CD8-positive, alpha-beta memory T cell (primary cell): ENCODE data around the gene RNF126. TPM values are rescaled to one million over a fixed set of nuclear protein-coding genes. Genes with fewer than 3 reads are reported as not detected.
A peak's percentile ranks its signal among the peaks of the same experiment; 100 is the strongest.

Experiments used
- CTCF ChIA-PET: fragments of 350-600 bp; sonication (Branson Sonifier 250); formaldehyde crosslinking; loops from one replicate; lab custom pipeline; 2021; ENCODE audit warnings: antibody characterized with exemption; lab: Charles Lee
- POLR2A ChIA-PET: fragments of 350-600 bp; sonication (Branson Sonifier 250); formaldehyde crosslinking; loops from one replicate; lab custom pipeline; 2021; ENCODE audit warnings: antibody characterized with exemption; lab: Charles Lee
- DNase-seq, 5 donors: peaks; one replicate each; pipeline versions ENCODE4 v3.0.0 to v3.0.0-alpha.2; 2020 to 2022; ENCODE audit warnings: mixed read lengths in 1 of 5
- H3K27ac ChIP-seq: one replicate; pipeline ENCODE4 v1.7.0; 2013; ENCODE audit warnings: low read depth, mild to moderate bottlenecking, low read length, moderate library complexity
- H3K27me3 ChIP-seq: 2 replicates; pipeline ENCODE4 v1.7.0; 2013; ENCODE audit warnings: low read length, mild to moderate bottlenecking; ENCODE audit not compliant: insufficient read depth, poor library complexity, severe bottlenecking
- H3K36me3 ChIP-seq: 2 replicates; pipeline ENCODE4 v1.7.0; 2013; ENCODE audit warnings: mild to moderate bottlenecking, low read length, moderate library complexity; ENCODE audit not compliant: insufficient read depth
- H3K4me1 ChIP-seq: 2 replicates; pipeline ENCODE4 v1.7.0; 2013; ENCODE audit warnings: mild to moderate bottlenecking, low read length, moderate library complexity; ENCODE audit not compliant: insufficient read depth
- H3K4me3 ChIP-seq: 2 replicates; pipeline ENCODE4 v1.7.0; 2013; ENCODE audit warnings: mild to moderate bottlenecking, low read length
- H3K9me3 ChIP-seq: 2 replicates; pipeline ENCODE4 v1.7.0; 2013; ENCODE audit warnings: mild to moderate bottlenecking, low read length
- H3K27ac Mint-ChIP-seq, 8 donors: one replicate each; pipeline ENCODE4 v1.8.0; 2020 to 2021; ENCODE audit warnings: mixed read lengths in 8 of 8, mild to moderate bottlenecking in 6 of 8, inconsistent platforms in 3 of 8, moderate library complexity in 3 of 8
- H3K27me3 Mint-ChIP-seq, 2 donors: one replicate each; pipeline ENCODE4 v1.8.0; 2020 to 2021; ENCODE audit warnings: mixed read lengths in 2 of 2, mild to moderate bottlenecking in 1 of 2, moderate library complexity in 1 of 2
- H3K36me3 Mint-ChIP-seq, 3 donors: one replicate each; pipeline ENCODE4 v1.8.0; 2020 to 2021; ENCODE audit warnings: mixed read lengths in 3 of 3, inconsistent platforms in 1 of 3, mild to moderate bottlenecking in 1 of 3
- H3K4me1 Mint-ChIP-seq, 3 donors: one replicate each; pipeline ENCODE4 v1.8.0; 2020 to 2021; ENCODE audit warnings: mixed read lengths in 3 of 3, inconsistent platforms in 1 of 3, mild to moderate bottlenecking in 1 of 3
- H3K4me3 Mint-ChIP-seq, 7 donors: one replicate each; pipeline ENCODE4 v1.8.0; 2020 to 2021; ENCODE audit warnings: mixed read lengths in 7 of 7, mild to moderate bottlenecking in 6 of 7, moderate library complexity in 4 of 7, inconsistent platforms in 2 of 7
- H3K9me3 Mint-ChIP-seq, 5 donors: one replicate each; pipeline ENCODE4 v1.8.0; 2020 to 2022; ENCODE audit warnings: mixed read lengths in 5 of 5, mild to moderate bottlenecking in 3 of 5, moderate library complexity in 2 of 5, inconsistent platforms in 1 of 5
- polyA plus RNA-seq: library from polyadenylated mRNA; unstranded; fragments of 300-500 nt; fragmentation: Illumina TruSeq; gene quantifications from one replicate; pipeline ENCODE4 v1.2.3, GENCODE V29; 2021
- total RNA-seq, 2 experiments: library from RNA; stranded (reverse); gene quantifications; one replicate each; pipeline ENCODE4 v1.2.3, GENCODE V29; 2021

The RNF126 gene
- total and polyA plus RNA-seq, 3 experiments from 2014 or later: 89.6 to 100.0 (median 95.5) TPM

DNA sequence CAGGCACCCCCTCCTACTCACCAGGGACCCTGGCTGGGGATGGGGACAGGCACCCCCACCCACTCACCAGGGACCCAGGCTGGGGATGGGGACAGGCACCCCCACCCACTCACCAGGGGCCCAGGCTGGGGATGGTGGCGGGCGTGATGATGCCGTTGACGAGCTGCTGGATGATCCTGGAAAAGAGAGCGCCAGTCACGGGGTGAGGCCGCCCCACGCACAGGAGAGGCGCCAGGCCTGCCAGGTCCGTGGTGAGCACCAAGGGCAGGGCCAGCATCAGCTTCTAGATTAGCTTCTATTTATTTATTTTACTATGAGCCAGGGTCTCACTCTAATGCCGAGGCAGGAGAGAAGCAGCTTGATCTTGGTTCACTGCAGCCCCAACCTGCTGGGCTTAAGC is 12.9 kb downstream of the RNF126 start:
- no peaks in the 10 kb centered on the region for H3K27me3 ChIP-seq
- no peak overlapping the region for H3K27ac Mint-ChIP-seq

DNA sequence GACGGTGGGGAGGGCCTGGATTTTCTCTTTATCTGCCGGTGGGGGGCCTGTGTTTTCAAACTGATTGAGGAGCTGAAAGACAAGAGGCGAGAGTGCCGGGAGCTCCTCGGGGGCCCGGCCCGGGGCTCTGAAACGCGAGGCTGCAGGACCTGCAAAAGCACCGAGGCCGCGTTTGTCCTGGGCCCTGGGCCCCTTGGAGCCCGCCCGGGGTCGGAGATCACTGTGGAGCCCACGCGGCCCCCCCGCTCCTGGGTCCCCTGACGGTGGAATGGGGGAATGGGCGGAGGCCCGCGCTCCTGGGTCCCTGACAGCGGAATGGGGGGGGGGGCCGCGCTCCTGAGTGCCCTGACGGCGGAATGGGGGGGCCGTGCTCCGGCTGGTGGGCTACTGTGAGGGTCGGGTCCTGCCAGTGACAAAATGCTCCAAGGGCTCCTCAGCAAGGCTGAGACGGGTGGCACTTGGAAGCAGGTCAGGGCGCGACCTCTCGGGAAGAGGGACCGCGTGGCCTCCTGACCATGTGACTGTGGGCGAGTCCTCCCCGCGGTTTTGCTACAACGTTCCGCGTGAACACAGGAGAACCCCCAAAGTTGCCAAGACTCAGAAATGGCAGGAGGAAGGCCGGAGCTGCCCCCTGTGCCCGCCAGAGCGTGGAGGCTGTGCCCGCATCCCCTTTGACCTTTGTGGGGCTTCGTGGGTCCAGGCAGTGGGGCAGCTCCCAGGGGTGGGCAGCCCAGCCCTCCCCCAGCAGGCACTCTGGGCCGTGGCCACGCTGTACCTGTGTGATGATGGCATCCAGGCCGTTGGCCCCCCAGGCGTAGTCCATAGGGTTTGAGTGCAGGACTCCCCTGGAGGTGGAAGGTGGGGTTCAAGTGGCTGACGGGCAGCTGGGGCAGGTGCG is 13.9 kb downstream of the RNF126 start:
- Histone ChIP-seq H3K27me3 (no peaks in the 10 kb centered on the region), H3K27ac (no peak overlapping the region), H3K4me3 (no peak overlapping the region), H3K4me1 (no peaks in the 10 kb centered on the region), H3K36me3 (peaks cover 14% of the 10 kb centered on the region), H3K9me3 (no peaks in the 10 kb centered on the region)
- ChIA-PET CTCF (interaction anchor here (1.2 kb wide), 1 partner anchor 12 kb away, joined by 3 read pairs; no protein-coding TSS in a partner anchor), POLR2A (interaction anchor here (1.3 kb wide), 1 partner anchor 11 kb away, joined by 6 read pairs; no protein-coding TSS in a partner anchor)
- H3K27me3 Mint-ChIP-seq: no peaks in the 10 kb centered on the region
- H3K4me3 Mint-ChIP-seq: no peak overlapping the region
- H3K4me1 Mint-ChIP-seq: peaks cover 0 to 14% (median 5%) of the 10 kb centered on the region in 3 donors
- H3K36me3 Mint-ChIP-seq: peaks cover 0 to 65% (median 0%) of the 10 kb centered on the region in 3 donors
- H3K27ac Mint-ChIP-seq: peak overlapping the region in 2 of 8 donors; percentile 69 to 84
- DNase-seq: peak in 1 of 5 donors; percentile 39
- H3K9me3 Mint-ChIP-seq: no peaks in the 10 kb centered on the region

More for the DNA sequence above, 12.9 kb downstream of the RNF126 start:
- CTCF ChIA-PET: no interaction called here
- Mint-ChIP-seq H3K4me3 (no peak overlapping the region), H3K27me3 (no peaks in the 10 kb centered on the region), H3K9me3 (no peaks in the 10 kb centered on the region), H3K4me1 (peaks cover 4 to 21% (median 9%) of the 10 kb centered on the region in 3 donors), H3K36me3 (peaks cover 0 to 66% (median 0%) of the 10 kb centered on the region in 3 donors)
- Histone ChIP-seq H3K4me3 (no peak overlapping the region), H3K27ac (no peak overlapping the region), H3K36me3 (peaks cover 14% of the 10 kb centered on the region), H3K4me1 (peaks cover 3% of the 10 kb centered on the region), H3K9me3 (no peaks in the 10 kb centered on the region)
- POLR2A ChIA-PET: interaction anchor here (1.3 kb wide), 1 partner anchor 10 kb away, joined by 6 read pairs; no protein-coding TSS in a partner anchor
- no peak for DNase-seq

DNA sequence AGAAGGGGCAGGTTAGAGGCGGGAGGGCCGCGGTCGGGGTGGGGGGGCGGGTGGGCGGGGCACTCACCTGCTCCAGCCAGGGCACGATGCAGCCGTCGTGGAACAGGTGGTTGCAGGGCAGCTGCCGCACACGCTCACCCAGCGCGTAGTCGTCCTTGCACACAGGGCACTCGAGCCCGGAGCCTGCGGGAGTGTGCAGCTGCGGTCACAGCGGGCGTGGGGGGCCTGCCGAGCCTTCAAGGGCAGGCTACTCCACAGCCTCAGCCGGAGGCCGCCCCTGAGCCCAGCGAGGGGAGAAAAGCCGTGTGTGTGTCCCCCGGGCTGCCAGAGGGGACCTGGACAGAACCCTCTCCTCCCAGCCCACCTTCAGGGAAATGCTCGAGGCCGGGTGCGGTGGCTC is 14.7 kb downstream of the RNF126 start:
- no peak overlapping the region for H3K4me3 Mint-ChIP-seq
- Histone ChIP-seq H3K27ac (no peak overlapping the region), H3K9me3 (no peaks in the 10 kb centered on the region), H3K4me3 (no peak overlapping the region), H3K27me3 (no peaks in the 10 kb centered on the region), H3K36me3 (peaks cover 10% of the 10 kb centered on the region), H3K4me1 (no peaks in the 10 kb centered on the region)
- POLR2A ChIA-PET: no interaction called here
- H3K27ac Mint-ChIP-seq: peak overlapping the region in 1 of 8 donors; percentile 69
- H3K9me3 Mint-ChIP-seq: no peaks in the 10 kb centered on the region
- no peaks in the 10 kb centered on the region for H3K27me3 Mint-ChIP-seq
- CTCF ChIA-PET: interaction anchor here (1.2 kb wide), 1 partner anchor 13 kb away, joined by 3 read pairs; no protein-coding TSS in a partner anchor
- peaks cover 0 to 58% (median 0%) of the 10 kb centered on the region in 3 donors for H3K36me3 Mint-ChIP-seq
- no peak for DNase-seq
- H3K4me1 Mint-ChIP-seq: peaks cover 0 to 6% (median 2%) of the 10 kb centered on the region in 3 donors

DNA sequence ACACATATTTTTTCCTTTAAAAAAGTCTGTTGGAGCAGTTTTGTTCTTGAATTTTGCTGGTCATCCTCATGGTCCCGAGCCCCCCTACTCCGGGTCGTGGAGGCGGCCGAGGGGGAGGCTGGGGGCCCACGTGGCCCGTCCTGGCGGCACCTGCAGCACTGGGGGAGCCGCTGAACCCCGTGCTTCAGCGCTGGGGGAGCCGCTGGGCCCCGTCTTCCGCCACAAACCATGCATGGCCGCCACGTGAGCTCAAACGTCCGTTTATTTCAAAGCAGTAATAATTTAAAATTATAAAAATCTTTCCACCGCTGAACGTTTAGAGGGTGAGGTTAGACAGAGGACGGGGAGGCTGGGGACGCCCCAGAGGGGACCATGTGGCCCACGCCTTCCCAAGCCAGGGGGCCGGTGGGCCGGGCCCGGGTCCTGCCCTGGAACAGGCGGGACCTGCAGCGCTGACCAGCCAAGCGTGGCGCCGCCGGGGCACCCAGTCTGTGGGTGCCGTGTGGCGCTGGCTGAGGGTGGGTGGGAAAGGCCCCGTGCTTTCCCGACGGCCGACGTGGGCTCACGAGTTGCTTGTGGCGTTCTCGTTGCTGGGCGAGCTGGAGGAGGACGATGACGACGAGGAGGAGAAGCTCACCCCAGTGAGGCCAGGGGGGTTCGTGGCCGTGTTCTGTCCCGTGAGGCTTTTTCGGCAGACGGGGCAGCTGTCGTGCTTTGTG is 15.3 kb downstream of the RNF126 start:
- Histone ChIP-seq H3K27me3 (no peaks in the 10 kb centered on the region), H3K27ac (no peak overlapping the region), H3K4me3 (no peak overlapping the region), H3K36me3 (peaks cover 8% of the 10 kb centered on the region), H3K4me1 (no peaks in the 10 kb centered on the region), H3K9me3 (no peaks in the 10 kb centered on the region)
- no peaks in the 10 kb centered on the region for H3K9me3 Mint-ChIP-seq
- H3K27ac Mint-ChIP-seq: no peak overlapping the region
- ChIA-PET POLR2A (interaction anchor here (0.7 kb wide), 1 partner anchor 13 kb away, joined by 3 read pairs; no protein-coding TSS in a partner anchor), CTCF (interaction anchor here (0.6 to 1.2 kb wide), 2 partner anchors 14 to 18 kb away, joined by 3 read pairs; no protein-coding TSS in a partner anchor)
- no peak for DNase-seq
- peaks cover 0 to 54% (median 0%) of the 10 kb centered on the region in 3 donors for H3K36me3 Mint-ChIP-seq
- H3K27me3 Mint-ChIP-seq: no peaks in the 10 kb centered on the region
- no peak overlapping the region for H3K4me3 Mint-ChIP-seq
- H3K4me1 Mint-ChIP-seq: peaks cover 0 to 3% (median 2%) of the 10 kb centered on the region in 3 donors

DNA sequence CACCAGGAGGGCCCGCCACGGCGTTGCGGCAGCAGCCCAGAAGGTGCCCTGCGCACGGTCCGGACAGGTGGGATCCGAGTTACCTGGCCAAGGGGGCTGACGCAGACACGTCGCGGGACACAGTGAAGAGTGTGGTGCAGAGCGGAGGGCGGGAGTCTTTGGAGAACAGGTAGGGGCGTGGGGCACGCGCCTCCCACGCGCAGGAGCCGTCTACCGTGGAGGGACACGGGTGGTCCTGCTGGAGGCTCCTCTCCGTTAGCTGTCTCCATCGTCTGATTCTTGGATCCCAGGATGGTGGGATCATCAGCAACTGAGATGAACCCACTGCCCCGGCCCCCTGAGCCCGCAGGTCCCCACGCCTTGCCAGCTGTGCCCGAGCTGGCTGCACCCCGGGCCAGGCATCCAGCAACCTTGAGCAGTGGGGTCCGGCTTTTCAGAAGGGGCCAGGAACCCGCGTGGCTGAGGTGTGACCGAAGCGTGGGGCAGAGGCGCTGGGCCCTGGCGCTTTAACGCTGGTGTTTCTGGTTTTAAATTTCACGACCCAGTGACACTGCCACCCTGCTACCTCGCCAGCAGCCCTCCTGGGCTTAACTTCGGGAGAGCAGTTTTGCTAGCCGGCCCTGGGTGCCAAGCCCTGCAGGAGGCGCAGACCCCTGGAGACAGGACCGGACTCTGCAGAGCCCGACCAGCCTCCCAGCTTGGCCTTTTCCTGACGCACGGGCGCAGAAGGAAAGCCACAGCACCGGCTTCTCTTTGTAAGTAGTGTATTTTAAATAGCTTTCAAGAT is 16.0 kb downstream of the RNF126 start:
- H3K27ac ChIP-seq: no peak overlapping the region

DNA sequence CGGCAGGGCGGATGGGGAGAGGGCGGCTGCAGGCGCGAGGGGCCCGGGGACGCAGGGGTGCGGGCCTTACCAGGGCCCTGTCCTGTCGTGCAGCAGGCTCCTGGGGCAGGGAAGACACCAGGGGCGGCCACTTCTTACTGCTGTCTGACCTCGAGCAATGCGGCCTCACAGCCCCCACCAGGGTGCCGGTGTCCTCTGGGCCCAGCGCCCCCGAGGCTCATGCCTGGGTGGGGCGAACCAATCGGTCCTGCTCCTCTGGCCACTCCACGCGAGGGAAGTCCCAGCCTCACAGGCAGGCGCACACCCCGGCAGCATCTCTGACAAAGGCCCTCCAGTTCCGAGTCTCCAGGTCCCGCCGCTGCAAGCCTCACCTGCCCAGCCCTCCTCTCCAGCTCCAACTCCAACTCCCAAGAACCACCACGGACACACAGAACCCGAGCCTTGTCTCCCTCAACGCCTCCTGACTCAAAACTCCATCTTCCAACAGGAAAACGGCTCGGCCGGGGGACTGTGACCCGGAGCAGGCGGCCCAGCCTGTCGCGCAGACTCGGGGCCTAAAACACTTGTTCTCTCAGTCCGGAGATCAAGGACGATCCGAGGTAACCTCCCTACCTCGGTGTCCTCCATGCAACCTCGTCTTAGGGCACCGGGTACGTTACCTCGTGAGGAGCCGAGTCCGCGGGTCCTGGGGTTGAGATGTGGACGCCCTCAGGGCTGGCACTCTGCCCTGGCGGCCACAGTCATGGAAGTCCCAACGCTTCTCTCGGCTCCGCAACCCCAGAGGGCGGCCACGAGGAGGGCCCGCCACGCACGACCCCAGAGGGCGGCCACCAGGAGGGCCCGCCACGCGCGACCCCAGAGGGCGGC is 16.9 kb downstream of the RNF126 start:
- Histone ChIP-seq H3K4me1 (no peaks in the 10 kb centered on the region), H3K36me3 (peaks cover 6% of the 10 kb centered on the region), H3K27ac (no peak overlapping the region), H3K4me3 (no peak overlapping the region), H3K9me3 (no peaks in the 10 kb centered on the region), H3K27me3 (no peaks in the 10 kb centered on the region)
- Mint-ChIP-seq H3K4me3 (no peak overlapping the region), H3K4me1 (peaks cover 0 to 3% (median 2%) of the 10 kb centered on the region in 3 donors), H3K9me3 (no peaks in the 10 kb centered on the region), H3K27ac (peak overlapping the region in 1 of 8 donors; percentile 67), H3K36me3 (peaks cover 0 to 44% (median 0%) of the 10 kb centered on the region in 3 donors), H3K27me3 (no peaks in the 10 kb centered on the region)
- no peak for DNase-seq
- CTCF ChIA-PET: no interaction called here
- POLR2A ChIA-PET: interaction anchor here (0.6 kb wide), 1 partner anchor 73 kb away, joined by 3 read pairs; no protein-coding TSS in a partner anchor

More for the DNA sequence above, 16.0 kb downstream of the RNF126 start:
- ChIA-PET CTCF (no interaction called here), POLR2A (interaction anchor here (0.7 kb wide), 1 partner anchor 13 kb away, joined by 3 read pairs; no protein-coding TSS in a partner anchor)
- Histone ChIP-seq H3K36me3 (peaks cover 8% of the 10 kb centered on the region), H3K9me3 (no peaks in the 10 kb centered on the region), H3K4me1 (no peaks in the 10 kb centered on the region), H3K27me3 (no peaks in the 10 kb centered on the region), H3K4me3 (no peak overlapping the region)
- Mint-ChIP-seq H3K4me1 (peaks cover 0 to 3% (median 2%) of the 10 kb centered on the region in 3 donors), H3K36me3 (peaks cover 0 to 48% (median 0%) of the 10 kb centered on the region in 3 donors), H3K27me3 (no peaks in the 10 kb centered on the region), H3K27ac (no peak overlapping the region), H3K9me3 (no peaks in the 10 kb centered on the region), H3K4me3 (no peak overlapping the region)
- DNase-seq: no peak
